ENCODE results near the gene ASPRV1.

ASPRV1 gene

GRCh38 chr2:69988086-69988635 is 26.7 kb upstream of the ASPRV1 start:
- DNase-seq: no peak

- DNase-seq: no peak
Observed at GRCh38 chr2:69986691-69987090, 25.3 kb upstream of the ASPRV1 start.

- no peak for DNase-seq
Observed at GRCh38 chr2:69985688-69986087, 24.3 kb upstream of the ASPRV1 start.

- DNase-seq: no peak
Observed at GRCh38 chr2:69985216-69985615, 23.8 kb upstream of the ASPRV1 start.

- DNase-seq: no peak
Observed at GRCh38 chr2:69983392-69983966, 22.0 kb upstream of the ASPRV1 start.

GRCh38 chr2:69979902-69980807 is 18.7 kb upstream of the ASPRV1 start:
- no peak for DNase-seq

GRCh38 chr2:69977906-69978482 is 16.6 kb upstream of the ASPRV1 start:
- DNase-seq: no peak

- DNase-seq: no peak
Observed at GRCh38 chr2:69977186-69977585, 15.8 kb upstream of the ASPRV1 start.

- no peak for DNase-seq
Observed at GRCh38 chr2:69975853-69976462, 14.5 kb upstream of the ASPRV1 start.

- DNase-seq: no peak
Observed at GRCh38 chr2:69975136-69975852, 13.9 kb upstream of the ASPRV1 start.

GRCh38 chr2:69973335-69973735 is 11.9 kb upstream of the ASPRV1 start:
- DNase-seq: no peak

- no peak for DNase-seq
Observed at GRCh38 chr2:69972822-69973221, 11.4 kb upstream of the ASPRV1 start.

GRCh38 chr2:69969991-69970390 is 8.6 kb upstream of the ASPRV1 start:
- no peak for DNase-seq

GRCh38 chr2:69969126-69969983 is 7.9 kb upstream of the ASPRV1 start:
- DNase-seq: no peak

- DNase-seq: no peak
Observed at GRCh38 chr2:69968609-69969008, 7.2 kb upstream of the ASPRV1 start.

- DNase-seq: no peak
Observed at GRCh38 chr2:69966496-69966895, 5.1 kb upstream of the ASPRV1 start.

GRCh38 chr2:69965756-69966445 is 4.5 kb upstream of the ASPRV1 start:
- DNase-seq: peak; percentile 49

- peak; percentile 46 for DNase-seq
Observed at GRCh38 chr2:69964353-69964841, 3.0 kb upstream of the ASPRV1 start.

- peak; percentile 33 for DNase-seq
Observed at GRCh38 chr2:69962986-69963730, 1.7 kb upstream of the ASPRV1 start.

GRCh38 chr2:69960821-69961220 is 610 bp downstream of the ASPRV1 start:
- DNase-seq: peak; percentile 35

Data from islet precursor cell (in vitro differentiated cells).